HG02623 (cell line): ENCODE data around the gene GIT1.
A peak's percentile ranks its signal among the peaks of the same experiment; 100 is the strongest.
"Not testable (repeated sequence)": the region's sequence is repeated elsewhere in the genome, so short reads cannot be mapped to it uniquely, and the experiment has no call there.

ENCODE experiments used
- ATAC-seq: cut with Tn5 transposase; IDR thresholded peaks from one replicate; pipeline ENCODE4 v1.9.1; 2021; ENCODE audit warnings: moderate library complexity; ENCODE audit not compliant: unreplicated experiment

GIT1 gene

DNA sequence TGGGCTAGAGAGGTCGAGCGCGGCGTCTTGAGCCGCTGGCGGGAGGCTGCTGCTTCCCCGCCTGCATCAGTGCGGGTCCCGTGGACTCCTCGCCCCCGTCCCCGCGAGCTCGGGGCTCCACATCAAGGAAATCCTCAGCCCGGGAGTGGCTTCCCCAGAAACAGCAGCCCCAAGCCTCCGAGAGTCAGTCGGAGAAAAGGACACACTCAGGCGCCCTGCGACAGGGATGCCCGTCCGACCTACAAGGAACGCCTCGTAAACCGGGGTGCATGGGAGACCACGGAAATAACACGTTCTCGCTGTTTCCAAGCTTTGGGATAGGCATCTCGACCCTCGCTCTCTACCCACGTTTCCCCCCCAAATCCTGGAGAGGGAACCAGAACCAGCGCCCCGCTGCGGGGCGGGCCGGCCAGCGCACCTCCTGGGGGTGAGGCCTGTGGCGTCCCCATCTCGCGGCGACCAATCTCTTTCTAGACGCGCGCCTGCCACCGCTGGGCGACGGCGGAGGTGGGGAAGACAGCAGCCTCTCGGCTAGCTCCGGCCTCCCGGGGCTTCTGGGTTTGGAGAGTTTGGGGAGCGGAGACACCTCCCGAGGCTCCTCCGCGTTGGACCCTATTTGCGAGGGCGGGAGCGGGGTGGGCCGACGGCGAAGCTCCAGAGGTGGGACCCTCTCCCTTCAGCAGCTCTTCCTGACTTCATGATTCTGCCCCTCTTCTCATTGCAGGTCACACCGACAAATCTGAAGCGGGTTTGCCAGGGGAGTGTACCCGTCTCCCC, 21.7 kb downstream of the GIT1 start:
- ATAC-seq = peak; percentile 28

DNA sequence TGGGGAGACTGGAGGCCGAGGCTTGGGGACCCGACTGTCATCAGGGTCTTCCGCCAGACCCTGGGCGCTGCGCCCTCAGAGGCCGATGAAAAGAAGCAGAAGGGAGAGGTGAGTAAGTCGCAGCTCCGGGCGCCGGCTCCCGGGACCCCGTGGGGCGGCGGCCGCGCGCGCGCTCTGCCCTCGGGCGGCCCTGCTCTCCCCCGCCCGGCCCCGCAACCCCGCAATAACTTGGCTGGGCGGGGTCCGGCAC, 22.2 kb downstream of the GIT1 start:
- ATAC-seq = no peak

DNA sequence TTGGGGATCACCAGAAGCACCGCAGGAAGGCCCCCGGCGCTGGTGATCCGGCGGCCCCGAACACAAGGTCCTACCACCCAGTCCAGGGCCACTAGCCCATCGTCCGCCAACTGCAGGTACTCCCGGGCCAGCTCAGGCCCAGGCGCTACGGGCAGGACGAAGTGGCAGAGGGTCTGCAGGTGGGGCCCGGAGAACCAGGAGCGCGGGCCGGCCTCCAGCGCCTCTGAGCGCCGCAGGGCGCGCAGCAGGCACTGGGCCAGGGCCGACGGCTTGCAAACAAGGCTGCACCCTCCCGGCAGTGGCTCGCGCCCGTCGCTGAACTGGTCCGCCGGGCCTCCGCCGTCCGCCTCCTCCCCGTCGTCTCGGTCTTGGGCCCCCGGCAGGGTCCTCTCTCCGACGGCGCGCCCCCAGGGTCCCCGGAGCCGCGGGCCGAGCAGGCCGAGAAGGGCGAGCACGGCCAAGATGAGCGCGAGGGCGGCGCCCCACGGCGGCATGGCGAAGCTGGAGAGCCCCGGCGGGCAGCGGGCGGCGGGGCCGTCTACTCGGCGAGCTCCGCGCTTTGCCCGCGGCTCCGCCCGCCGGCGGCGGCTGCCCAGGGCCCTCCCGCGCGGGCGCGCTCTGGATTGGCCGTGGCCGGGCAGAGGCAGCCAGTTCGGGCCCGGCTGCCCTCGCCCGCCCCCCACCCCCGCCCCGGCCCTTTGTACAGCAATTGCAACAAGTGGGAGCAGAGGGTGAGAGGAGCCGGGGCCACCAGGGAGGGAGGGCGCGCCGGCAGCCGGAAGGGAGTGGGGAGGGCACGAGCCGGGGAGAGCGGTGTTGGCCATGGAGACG, 22.8 kb downstream of the GIT1 start, which contains the start of gene ABHD15:
TSS of gene ABHD15 (minus strand) at position 565 of the 831 bp plus-strand sequence. CDS start at position 494, 71 bp downstream.
- ATAC-seq = no peak

DNA sequence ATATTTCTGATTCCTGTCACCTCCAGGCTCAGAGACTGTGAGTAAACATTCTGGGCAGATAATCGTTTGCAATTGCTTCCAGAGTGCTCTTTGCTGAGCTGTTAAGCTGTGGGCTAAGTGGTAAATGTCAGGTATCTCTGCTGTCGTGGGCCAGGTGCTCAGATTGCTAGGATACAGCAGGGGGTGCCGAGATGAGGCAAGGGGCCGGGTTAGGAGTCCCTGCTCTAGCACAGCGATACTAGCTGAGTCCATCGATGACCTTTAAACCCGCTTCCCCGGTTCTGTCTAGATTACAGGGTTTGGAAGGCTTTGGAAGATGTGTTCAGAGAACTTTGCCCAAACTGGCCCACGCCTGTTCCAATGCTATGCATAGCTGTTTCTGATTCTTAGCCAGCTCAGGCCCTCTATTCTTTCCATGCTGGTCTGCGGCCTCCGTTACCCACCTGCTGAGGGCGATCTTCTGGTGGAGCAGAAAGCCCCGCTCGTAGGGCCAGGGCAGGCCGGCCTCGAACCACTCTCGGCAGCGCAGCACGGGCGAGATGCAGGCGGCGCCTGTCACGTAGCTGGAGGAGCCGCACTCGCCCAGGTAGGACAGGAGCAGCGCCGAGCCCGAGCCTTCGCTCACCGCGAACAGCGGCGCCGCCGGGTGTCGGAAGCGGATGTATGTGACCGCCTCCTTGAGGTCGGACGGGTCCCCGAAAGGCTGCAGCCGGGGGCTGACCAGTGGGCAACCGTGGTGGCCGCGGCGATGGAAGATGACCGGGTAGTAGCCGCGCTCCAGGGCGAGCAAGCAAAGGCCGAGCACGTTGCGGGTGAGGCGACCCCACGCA, 23.6 kb downstream of the GIT1 start:
- ATAC-seq = no peak

DNA sequence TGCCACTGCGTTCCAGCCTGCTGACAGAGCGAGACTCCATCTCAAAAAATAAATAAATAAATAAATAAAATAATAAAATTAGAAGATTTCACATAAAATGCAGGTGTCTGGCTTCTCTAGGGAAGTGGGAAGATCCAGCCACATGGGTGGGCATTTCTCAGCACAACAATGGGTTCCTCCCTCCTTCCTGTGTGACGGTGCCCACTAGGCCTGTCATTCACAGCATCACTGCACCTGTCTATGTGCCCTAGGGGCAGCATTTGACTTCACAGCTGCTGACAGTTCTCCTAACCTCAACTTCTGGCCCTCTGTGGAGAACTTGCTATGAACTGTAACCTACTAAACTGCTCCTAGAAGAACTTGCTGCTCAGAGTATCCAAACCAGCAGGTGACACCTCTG, 25.6 kb downstream of the GIT1 start:
- ATAC-seq = no peak

DNA sequence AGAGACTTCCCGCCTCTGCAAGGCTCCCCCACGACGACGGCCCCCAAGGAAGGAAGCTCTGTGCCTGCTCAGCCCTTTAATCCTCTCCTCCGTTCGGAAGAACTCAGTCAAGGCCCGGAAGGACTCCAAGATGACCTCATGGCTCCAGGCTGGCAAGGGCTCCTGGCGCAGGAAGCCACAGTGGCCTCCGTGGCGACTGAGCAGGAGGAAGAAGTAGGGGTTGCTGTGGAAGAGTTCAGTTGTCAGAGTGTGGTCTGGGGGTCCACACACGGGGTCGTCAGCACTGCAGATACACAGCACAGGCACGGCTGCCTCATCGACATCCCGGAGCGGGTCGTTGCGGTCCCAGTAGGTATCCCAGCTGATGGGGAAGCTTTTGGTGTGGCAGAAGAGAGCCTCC, 26.8 kb downstream of the GIT1 start:
- no peak for ATAC-seq

DNA sequence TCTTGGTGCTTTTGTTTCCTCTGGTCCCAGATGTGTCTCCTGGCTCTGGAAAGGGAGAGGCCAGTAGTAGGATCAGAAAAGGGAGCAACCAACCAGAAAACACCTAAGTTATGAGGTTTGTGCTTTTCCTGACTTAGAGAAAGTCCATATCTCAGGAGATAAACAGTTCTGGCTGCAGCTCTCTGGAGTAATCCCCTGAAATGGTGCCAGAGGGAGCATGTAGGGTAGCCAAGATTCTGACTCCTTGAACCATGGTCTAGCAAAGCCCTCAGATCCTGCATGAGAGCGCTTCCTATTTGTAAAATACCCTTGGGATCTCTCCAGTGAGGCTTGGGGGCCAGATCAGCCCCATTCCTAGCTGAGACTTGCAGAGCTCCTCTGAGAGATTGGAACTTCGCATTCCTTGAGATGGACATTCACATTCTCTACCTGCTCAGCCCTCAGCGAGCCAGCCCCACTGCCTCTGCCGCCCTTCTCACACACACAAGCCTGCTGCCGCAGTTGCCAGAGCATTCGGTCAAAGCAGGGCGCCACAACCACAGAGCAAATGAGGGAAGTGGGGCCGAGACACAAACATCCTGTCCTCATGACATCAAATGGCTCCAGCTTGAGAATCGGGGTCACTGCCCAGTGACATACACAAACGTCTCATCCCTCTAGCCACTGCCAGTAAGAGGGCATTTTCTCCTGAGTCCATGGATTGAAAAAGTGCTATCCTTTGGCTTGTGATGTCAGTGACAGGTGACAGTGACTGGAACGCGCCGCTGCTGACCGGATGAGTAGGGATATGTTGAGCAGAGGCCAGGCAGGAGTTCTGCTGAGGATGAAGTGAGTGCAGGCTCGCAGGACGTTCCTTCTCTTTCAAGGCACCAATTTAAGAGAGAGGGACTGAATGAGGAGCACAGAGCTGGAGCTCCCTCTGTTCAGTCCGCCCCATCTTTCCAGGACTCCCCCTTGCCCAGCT, 27.6 kb downstream of the GIT1 start:
- no peak for ATAC-seq

DNA sequence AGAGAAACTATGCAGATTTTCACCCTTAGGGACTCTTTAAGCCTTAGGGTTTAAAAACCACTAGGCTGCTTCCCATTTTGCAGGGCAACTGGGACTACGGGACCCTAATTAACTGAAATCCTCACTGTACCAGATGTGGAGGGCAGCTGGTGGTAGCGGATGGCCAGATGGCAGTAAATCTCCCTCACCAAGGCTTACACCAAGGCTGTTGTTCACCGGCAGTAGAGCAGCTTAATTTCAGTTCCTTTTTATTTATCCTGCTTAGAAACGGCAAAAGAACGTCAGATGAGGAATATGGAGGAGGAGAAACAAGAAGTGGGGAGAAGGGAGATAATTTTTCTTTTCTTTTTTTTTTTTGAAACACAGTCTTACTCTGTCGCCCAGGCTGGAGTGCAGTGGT, 29.1 kb downstream of the GIT1 start:
- ATAC-seq = no peak

DNA sequence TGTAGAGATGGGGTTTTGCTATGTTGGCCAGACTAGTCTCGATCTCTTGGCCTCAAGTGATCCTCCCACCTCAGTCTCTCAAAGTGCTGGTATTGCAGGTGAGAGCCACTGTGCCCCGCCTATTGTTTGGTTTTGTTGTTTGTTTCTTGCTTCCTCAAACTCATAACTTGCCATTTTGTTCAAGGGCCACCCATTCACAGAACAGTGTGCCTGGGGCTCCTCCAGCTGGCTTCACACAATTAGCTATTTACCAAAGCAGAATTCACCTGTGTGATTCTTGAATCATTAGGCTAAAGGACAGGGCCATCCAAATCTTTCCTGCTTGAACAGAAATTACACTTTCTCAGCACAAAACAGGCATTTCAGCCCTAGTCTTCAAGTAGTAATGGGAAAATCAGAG, 29.8 kb downstream of the GIT1 start:
- no peak for ATAC-seq

DNA sequence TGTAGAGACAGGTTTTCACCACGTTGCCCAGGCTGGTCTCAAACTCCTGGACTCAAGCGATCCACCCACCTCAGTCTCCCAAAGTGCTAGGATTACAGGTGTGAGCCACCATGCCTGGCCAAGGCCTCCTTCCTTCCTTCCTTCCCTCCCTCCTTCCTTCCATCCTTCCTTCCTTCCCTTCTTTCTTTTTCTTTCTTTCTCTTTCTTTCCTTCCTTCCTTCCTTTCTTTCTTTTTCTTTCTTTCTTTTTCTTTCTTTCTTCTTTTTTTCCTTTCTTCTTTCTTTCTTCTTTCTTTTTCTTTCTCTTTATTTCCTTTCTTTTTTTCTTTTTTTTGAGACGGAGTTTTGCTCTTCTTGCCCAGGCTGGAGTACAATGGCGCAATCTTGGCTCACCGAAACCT, 31.3 kb downstream of the GIT1 start:
- not testable (repeated sequence) for ATAC-seq

DNA sequence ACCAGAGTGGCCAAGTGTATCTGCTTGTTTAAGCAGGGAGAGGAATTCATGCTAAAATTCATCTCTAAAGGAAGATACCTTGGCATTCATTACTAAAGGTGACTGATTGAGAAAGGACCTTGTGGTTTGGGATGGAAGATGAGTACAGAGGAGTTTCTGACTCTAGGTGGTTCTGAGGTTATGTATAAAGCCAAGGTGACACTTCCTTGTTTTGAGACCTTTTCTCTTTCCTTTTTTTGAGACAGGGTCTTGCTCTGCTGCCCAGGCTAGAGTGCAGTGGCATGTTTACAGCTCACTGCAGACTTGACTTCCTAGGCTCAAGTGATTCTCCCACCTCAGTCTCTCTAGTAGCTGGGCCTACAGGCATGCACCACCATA, 31.7 kb downstream of the GIT1 start:
- ATAC-seq = no peak

DNA sequence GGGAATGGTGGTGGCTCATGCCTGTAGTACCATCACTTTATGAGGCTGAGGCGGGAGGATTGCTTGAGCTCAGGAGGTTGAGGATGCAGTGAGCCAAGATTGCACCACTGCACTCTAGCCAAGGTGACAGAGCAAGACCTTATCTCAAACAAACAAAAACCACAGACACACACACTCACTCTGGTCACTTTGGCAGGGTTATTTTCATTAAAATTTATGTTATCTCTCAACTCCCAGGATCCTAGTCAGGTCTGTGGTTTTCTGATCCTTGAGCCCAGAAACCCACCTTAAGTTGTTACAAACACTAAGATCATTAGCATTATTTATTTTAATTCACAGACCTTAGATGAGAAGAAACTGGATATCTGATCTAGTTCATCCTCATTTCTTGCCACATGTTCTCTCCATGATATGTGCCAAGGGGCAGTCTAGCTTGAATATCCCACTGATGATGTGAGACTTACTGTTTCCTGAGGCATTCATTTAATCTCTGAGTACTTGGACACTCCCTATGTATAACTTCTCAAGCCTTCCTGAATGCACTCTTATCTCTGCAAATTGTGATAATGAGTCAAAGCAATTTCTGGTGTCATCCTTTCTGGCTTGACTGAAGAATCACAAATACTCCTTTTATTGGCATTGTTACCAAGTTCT, 32.2 kb downstream of the GIT1 start:
- ATAC-seq = no peak

DNA sequence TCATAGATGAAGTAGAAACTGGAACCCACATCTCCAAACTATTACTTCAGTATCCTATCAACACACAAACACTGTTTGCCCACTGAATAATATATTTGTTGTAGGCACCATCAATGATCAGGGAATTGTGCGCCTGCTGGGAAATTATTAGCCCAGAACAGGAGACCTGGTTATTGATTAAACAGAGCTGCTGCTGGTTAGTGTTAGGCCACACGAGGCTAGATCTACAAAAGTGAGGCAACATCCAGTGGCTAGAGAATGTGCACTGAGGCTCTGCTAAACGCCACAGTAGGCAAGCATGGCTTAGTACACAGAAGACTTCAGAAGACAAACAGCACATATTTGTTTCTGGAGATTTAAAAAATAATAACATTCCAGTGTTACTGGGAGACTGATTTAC, 33.6 kb downstream of the GIT1 start:
- no peak for ATAC-seq

DNA sequence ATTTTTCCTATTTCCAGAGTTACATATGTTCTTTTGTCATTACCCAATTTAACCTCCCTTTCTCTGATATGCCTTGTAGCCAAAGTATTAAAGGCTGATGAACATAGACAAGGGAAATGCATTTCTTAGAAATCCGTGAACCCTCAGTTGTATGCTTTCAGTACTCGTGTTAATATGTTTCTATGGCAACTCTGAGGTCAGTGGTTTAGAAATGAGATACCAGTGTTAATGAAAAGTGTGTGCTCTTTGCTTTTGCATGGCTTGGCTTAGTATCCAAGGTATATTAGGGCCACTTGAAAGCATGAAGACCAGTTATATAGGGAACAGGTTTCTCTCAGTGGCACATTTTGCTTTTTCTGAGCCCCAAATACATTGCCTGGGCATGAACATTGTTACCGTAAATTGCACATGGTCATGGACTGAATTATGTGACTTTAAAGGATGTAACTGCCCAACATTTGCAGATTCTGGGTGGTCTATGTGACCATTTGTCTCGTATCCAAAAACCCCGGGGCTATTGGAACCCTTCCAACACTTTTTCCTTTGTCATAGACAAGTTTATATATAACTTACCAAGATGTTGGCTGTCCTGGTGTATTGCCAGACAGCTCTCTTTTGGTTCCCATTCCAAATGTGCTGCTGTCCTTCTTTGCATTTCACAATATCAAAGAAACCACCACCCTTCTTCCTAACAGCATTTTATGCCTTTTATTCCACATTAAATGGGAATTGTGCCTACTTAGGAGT, 40.1 kb downstream of the GIT1 start:
- ATAC-seq = no peak

DNA sequence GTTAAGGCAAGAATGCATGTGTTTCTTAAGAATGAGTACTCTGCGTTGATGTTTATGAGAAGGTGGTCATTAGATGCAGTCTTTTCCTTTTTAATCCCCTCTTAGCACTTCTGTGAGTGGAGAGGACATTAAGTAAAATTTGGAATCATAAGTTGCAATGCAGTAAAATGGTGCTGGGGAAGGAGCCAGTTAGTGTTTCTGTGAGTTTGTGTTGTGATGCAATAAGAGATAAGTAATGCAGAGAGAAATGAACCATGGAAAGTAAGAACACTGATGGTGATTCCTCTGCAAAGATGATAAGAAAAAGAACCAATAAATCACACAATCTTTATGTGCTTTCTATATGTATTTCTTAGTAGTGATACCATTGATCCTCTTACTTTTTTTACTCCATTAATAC, 42.6 kb downstream of the GIT1 start:
- no peak for ATAC-seq

DNA sequence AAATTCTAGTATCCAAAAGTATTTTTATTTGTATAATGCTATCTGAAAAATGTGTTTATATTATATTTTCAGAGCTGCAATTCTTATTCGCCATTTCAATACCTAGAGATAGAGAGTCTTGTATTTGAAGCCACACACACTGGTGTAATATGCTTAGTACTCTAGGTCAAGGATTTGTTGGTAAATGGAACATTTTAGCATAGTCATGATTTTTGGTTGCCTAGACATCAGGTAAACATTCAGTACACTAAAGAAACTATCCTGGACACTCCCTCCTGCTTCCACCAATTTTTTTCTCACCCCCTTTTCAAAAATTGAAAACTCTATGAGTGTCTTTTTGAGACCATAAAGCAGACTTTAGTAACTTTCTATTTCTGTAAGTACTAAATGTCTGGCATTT, 43.4 kb downstream of the GIT1 start:
- ATAC-seq = no peak

DNA sequence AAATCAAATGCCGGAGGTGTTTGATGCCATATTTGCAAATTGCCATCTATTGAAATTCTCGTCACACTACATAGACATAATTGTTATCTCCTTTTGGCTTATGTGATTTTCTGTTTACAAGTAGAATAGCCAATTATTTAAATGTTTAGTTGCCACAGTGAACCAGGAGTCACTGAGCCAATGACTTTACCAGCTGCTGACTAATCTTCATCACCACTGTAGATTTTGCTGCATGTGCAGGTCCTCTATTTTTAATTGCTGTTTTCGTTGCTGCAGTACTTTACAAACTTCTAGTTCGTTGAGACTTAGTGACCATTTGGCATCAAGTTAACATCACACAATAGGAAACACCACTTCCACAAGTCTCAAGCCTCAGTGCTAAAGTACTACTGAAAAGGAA, 45.4 kb downstream of the GIT1 start:
- ATAC-seq = no peak

DNA sequence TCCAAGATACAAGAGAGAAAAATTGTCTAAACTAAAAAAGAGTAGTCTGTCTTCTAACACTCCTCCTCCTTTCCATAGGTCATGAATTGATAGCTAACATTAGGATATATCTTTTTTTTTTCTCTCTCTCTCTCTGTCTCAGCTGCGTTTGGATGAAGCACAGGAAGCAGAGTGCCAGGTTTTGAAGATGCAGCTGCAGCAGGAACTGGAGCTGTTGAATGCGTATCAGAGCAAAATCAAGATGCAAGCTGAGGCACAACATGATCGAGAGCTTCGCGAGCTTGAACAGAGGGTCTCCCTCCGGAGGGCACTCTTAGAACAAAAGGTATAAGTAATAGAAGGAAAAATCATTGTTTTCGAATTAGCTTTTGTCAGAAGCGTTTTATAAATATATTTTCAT, 55.5 kb downstream of the GIT1 start:
- ATAC-seq = no peak

DNA sequence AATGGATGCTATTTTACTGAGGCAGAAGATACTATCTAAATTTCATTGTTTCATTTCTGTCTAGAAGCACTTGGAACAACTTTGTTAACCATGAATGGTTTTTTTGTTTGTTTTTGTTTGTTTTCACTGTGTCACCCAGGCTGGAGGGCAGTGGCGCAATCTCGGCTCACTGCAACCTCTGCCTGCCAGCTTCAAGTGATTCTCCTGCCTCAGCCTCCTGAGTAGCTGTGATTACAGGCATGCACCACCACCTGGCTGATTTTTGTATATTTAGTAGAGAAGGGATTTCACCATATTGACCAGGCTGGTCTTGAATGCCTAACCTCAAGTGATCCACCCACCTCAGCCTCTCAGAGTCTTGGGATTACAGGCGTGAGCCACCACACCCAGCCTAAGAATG, 63.1 kb downstream of the GIT1 start:
- no peak for ATAC-seq
